Left hindlimb (tissue), 1 donor: ENCODE results near the gene SLFN5.
A peak's percentile ranks its signal among the peaks of the same experiment; 100 is the strongest.
"Not testable (repeated sequence)": the region's sequence is repeated elsewhere in the genome, so short reads cannot be mapped to it uniquely, and the experiment has no call there.

Experiments used
- DNase-seq: peaks from one replicate; pipeline ENCODE4 v3.0.0-alpha.2; 2018

Gene SLFN5

GRCh38 chr17:35242805-35243560 lies at the start of gene SLFN5:
Gene SLFN5, plus strand, starts transcription at chr17:35243072. Its CDS starts 15,619 bp downstream, at chr17:35258691.
- DNase-seq = peak; percentile 90

- DNase-seq = not testable (repeated sequence)
Observed at GRCh38 chr17:35194001-35194400, 48.9 kb upstream of the SLFN5 start, which contains the start of gene SLC35G3. Gene SLC35G3, minus strand, starts transcription at chr17:35194393. Its CDS starts 86 bp downstream, at chr17:35194307.

DNA sequence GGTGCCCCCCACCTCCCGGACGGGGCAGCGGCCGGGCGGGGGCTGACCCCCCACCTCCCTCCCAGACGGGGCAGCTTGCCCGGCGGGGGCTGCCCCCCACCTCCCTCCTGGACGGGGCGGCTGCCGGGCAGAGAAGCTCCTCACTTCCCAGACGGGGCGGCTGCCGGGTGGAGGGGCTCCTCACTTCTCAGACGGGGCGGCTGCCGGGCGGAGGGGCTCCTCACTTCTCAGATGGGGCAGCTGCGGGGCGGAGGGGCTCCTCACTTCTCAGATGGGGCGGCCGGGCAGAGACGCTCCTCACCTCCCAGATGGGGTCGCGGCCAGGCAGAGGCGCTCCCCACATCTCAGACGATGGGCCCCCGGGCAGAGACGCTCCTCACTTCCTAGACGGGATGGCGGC lies 47.8 kb upstream of the SLFN5 start:
- not testable (repeated sequence) for DNase-seq

DNA sequence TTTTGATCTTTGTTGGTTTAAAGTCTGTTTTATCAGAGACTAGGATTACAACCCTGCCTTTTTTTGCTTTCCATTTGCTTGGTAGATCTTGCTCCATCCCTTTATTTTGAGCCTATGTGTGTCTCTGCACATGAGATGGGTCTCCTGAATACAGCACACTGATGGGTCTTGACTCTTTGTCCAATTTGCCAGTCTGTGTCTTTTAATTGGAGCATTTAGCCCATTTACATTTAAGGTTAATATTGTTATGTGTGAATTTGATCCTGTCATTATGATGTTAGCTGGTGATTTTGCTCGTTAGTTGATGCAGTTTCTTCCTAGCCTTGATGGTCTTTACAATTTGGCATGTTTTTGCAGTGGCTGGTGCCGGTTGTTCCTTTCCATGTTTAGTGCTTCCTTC lies 40.3 kb upstream of the SLFN5 start:
- DNase-seq = not testable (repeated sequence)

DNA sequence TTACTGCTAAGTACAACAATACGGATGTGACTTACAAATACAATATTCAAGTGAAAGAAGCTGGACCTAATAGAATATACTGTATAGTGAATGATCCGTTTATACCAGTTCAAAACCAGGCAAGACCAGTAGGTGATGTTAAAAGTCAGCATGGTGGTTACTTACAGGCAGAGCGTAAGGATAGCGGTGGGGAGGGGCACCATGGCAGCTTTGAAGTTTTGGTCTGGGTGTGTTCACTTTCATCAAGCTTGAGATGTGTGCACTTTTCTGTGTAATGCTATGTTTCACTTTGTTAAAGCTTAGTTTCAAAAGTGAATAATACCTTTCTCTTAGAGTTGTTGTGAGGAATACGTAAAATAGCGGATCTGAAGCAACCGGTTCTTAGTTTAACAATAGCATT lies 32.1 kb upstream of the SLFN5 start:
- DNase-seq = no peak

DNA sequence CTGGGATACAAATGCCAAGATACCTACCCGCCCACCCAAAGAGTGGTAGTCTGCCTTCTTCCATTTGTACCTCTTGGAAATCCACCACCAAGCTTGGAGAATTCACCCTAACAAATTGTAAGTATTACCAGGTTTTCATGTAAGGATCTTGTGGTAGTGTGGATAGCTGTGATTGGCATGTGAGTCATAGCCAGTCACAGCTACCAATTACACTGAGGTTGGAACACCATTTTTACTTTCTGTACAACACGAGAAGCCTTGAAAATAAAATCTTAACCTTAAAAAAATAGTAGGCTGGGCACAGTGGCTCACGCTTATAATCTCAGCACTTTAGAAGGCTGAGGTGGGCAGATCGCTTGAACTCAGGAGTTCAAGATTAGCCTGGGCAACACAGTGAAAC lies 30.2 kb upstream of the SLFN5 start:
- no peak for DNase-seq

DNA sequence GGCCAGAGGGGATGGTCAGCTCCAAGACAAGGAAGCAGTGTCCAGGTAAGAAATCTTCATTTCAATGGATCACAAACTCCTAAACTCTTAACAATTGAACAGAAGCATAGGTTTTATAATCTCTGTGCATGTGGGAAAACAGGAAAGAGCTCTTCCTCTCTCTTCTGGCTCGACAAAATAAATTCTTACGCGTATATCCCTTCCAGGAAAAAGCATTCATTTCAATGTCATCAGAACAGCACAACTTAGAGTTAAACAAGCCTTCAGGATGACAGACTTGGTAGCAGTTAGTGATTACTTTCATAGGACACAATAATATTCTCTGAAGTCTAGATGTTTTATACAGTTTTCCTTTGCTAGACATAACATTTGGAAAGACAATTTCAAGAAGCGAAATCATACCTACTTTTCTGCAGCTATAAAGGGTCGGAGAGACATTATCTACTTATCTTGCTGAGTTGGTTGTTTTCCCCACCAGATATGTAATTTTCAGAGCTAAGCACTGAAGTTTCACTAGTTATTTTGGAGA lies 29.4 kb upstream of the SLFN5 start:
- DNase-seq = no peak

GRCh38 chr17:35214192-35214591 lies 28.7 kb upstream of the SLFN5 start:
- DNase-seq = no peak

- no peak for DNase-seq
Observed at GRCh38 chr17:35214631-35215273, 28.1 kb upstream of the SLFN5 start.

- no peak for DNase-seq
Observed at GRCh38 chr17:35217107-35217506, 25.8 kb upstream of the SLFN5 start.

- DNase-seq = no peak
Observed at GRCh38 chr17:35218915-35219314, 24.0 kb upstream of the SLFN5 start.

- DNase-seq = no peak
Observed at GRCh38 chr17:35222452-35222851, 20.4 kb upstream of the SLFN5 start.

DNA sequence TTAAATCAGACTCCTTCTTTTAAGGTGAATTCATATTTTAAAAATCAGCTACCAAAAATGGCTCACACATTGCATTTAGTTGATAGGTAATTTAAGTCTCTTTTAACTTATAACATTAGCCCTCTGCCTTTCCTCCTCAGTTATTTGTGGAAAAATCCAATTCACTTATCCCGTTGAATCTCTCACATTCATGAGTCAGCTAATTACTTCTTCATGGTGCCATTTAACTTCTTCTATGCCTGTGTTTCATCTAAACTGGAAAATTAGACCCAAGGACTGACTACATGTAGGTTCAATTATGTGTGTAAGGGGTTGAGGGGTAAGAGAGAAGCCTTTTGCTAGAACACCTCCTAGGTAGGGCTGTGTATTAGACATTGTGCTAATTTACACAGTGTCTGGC lies 18.4 kb upstream of the SLFN5 start:
- DNase-seq = no peak

- no peak for DNase-seq
Observed at GRCh38 chr17:35227546-35227945, 15.3 kb upstream of the SLFN5 start.

GRCh38 chr17:35229638-35230037 lies 13.2 kb upstream of the SLFN5 start:
- DNase-seq = no peak

DNA sequence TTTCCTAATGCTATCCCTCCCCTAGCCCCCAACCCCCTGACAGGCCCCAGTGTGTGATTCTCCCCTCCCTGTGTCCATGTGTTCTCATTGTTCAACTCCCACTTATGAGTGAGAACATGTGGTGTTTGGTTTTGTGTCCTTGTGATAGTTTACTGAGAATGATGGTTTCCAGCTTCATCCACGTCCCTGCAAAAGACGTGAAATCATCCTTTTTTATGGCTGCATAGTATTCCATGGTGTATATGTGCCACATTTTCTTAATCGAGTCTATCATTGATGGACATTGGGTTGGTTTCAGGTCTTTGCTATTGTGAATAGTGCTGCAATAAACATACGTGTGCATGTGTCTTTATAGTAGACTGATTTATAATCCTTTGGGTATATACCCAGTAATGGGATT lies 8.6 kb upstream of the SLFN5 start:
- DNase-seq = not testable (repeated sequence)

DNA sequence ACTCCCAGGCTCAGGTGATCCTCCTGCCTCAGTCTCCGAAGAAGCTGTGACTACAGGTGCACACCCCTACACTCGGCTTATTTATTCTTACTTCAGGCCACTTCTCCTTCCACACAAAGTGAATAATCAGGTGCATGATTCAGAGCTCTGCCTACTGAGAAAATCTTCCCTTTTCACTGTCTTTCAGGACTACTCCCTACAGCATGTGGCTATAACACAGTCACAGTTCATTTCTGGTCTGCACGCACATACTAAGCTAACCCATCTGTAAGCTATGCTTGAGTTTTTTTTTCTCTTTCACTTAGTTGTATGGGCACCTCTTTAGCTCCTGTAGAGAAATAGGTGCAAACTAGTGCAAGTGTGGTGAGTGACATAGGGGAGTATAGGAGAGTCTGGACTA lies 7.6 kb upstream of the SLFN5 start:
- no peak for DNase-seq

- no peak for DNase-seq
Observed at GRCh38 chr17:35235917-35236316, 7.0 kb upstream of the SLFN5 start.

DNA sequence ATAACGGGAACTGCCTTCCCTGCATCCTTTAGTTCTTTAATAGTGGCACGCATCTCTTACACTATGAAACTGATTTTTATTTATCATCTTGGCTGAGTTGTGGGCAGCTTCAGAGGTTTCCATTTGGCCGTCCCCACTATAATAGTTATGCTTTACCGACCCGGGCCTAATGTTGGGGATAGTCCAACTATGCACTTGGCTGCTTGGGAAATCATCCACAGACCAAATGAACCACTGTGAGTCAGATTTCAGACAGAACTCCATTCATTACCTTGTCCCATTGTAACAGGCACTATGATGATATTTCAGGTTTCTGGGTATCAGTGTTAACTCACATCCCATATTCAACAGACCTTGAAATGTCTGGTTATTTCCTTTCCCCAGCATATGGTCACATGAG lies 6.1 kb upstream of the SLFN5 start:
- DNase-seq = no peak

- no peak for DNase-seq
Observed at GRCh38 chr17:35238821-35239220, 4.1 kb upstream of the SLFN5 start.

- DNase-seq = no peak
Observed at GRCh38 chr17:35239823-35240222, 3.0 kb upstream of the SLFN5 start.

DNA sequence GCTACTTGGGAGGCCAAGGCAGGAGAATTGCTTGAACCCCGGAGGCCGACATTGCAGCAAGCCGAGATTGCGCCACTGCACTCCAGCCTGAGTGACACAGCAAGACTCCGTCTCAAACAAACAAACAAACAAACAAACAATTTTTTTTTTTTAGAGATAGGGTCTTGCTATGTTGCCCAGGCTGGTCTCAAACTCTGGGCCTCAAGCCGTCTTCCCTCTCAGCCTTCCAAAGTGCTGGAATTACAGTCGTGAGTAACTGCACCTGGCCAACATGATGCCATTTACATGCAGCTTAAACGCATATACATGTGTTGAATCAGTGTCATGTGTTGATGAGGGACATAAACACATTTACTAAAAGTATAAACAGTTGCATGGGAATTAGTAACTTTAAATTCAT lies 2.0 kb upstream of the SLFN5 start:
- no peak for DNase-seq

- no peak for DNase-seq
Observed at GRCh38 chr17:35241520-35241919, 1.4 kb upstream of the SLFN5 start.

GRCh38 chr17:35242158-35242804 lies 591 bp upstream of the SLFN5 start:
- peak; percentile 55 for DNase-seq
